Bronchial smooth muscle cell (primary cell): ENCODE measurements around the gene VILL. TPM values are rescaled to one million over a fixed set of nuclear protein-coding genes. Genes with fewer than 3 reads are reported as not detected.

Experiments used
- total RNA-seq: library from RNA; depleted of rRNA; stranded (reverse); fragments of >200 nt; gene quantifications from 2 replicates; pipeline ENCODE4 v1.2.1, GENCODE V29; 2014

VILL gene
- 8.7 and 12.0 TPM in 2 replicates for total RNA-seq

DNA sequence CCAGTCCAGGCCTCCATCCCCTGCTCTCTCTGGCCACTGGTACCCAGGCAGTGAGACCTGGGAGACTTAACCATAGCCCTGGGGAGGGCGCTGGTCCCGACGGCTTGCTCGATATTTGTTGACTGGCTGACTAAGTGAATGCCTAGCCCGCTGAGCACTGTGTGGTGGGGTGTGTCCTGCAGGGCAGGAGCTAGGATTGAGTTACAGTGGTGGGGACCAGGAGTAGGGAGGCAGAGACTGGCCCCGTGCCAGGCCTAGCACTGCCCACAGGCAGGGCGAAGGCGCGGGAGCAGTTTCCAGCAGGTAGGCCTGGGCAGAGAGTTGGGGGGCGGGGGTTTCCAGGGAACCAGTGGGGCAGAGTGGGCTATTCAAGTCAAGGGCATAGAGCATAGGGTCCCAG lies at the start of gene VILL:
VILL (plus strand) TSS at position 260 of the 400 bp plus-strand sequence. CDS start 2,887 bp downstream, outside the sequence.

DNA sequence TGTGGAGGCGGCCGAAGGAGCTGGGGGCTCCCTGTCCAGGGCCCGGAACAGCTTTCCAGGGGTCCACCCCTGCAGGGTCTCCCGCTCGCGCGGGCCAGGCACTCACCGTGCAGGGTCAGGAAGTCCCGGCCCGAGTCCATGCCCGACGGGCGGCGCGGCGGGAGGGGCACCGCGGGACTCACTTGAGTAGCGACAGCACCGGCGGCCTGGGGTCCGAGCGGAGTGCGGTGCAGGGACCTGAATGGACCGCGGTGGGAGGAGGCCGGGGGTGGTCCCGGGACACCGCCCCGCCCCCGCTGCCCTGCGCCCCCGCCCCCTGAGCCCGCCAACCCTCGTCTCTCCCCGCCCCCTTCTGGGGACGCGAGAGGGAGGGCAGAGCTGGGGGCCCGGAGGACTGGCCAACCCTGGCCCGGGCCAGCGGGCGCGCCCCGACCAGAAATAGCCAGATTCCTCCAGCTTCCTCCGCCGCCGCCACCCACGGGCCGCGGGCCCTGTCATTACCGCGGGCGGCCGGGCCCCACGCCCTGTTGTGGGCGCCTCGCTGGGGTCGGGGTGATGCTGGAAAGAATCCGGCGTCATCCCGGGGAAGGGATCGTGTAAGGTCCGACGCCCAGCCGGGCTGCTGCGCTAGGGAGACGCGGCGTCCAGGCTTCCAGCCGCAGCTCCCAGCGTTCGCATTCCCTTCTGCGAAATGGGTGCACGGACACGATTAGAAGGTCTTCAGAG lies 39.0 kb downstream of the VILL start, which contains the start of gene PLCD1:
PLCD1 (minus strand) TSS at position 243 of the 726 bp plus-strand sequence; CDS start at position 140, 103 bp downstream.

DNA sequence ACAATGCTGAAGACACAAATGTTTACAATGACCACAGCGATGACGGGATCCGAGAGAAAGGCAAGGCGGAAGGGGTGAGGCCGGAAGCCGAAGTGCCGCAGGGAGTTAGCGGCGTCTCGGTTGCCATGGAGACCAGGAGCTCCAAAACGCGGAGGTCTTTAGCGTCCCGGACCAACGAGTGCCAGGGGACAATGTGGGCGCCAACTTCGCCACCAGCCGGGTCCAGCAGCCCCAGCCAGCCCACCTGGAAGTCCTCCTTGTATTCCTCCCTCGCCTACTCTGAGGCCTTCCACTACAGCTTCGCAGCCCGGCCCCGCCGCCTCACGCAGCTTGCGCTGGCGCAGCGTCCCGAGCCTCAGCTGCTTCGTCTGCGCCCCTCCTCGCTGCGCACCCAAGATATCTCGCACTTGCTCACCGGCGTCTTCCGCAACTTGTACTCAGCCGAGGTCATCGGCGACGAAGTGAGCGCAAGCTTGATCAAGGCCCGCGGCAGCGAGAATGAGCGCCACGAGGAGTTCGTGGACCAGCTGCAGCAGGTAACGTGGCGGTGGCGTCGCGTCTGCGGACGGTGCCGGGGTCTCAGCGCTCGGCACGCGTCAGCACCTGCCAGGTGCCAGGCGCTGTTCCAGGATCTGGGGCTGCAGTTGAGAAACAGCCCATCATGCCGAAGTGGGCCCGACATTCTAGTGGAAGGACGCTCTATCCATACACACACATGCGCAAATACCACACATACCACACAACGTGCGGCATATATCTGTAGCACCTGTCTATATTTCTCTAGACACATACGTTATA lies 48.7 kb downstream of the VILL start, which contains the start of gene DLEC1:
DLEC1 (plus strand) TSS at position 108 of the 798 bp plus-strand sequence; CDS start at position 126, 18 bp downstream.

Other genes with a start within 250 kb of the VILL start
- gene CTDSPL, start 128.9 kb upstream of the VILL start, total RNA-seq: 21.0 and 24.4 TPM in 2 replicates
- 31.8 and 38.0 TPM in 2 replicates for gene PLCD1, start 38.9 kb downstream of the VILL start, total RNA-seq
- gene DLEC1, start 48.4 kb downstream of the VILL start, total RNA-seq: 0.09 and 0.16 TPM in 2 replicates
- gene ACAA1, start 146.3 kb downstream of the VILL start, total RNA-seq: 54.1 and 66.0 TPM in 2 replicates
- gene MYD88, start 147.9 kb downstream of the VILL start, total RNA-seq: 7.5 and 8.8 TPM in 2 replicates
- gene OXSR1, start 174.8 kb downstream of the VILL start, total RNA-seq: 13.1 and 18.4 TPM in 2 replicates